GM12892 (cell line): ENCODE measurements around the gene DYNC1I1.

Experiments used
- POLR2A ChIP-seq: IDR thresholded peaks from 2 replicates; pipeline ENCODE4 v1.6.1; 2011; ENCODE audit warnings: low read depth, low read length, control low read depth
- TAF1 ChIP-seq: IDR thresholded peaks from 2 replicates; pipeline ENCODE4 v1.6.1; 2011; ENCODE audit warnings: low read depth, mild to moderate bottlenecking, control low read depth, low read length, borderline replicate concordance

DNA sequence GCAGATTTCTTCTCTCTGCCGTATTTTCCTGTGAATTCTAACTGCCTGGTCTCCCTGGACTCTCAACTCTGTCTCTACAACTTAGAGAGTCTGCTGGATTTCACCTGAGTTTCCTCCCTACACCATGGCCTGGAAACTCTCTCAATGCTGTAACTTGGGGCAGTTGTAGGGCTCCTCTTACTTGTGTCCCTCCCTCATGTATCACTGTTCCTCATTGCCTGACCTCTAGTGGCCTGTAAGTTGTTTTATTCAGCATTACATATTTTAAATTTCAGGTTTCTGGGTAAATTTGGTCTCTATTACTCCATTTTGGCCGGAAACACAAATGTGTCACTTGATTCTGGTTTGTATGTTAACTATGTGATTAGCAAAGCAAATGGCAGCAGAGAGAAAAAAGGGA lies 70.9 kb downstream of the DYNC1I1 start:
- TF ChIP-seq POLR2A (no peak), TAF1 (no peak)
